Liver (tissue), 9 donors: ENCODE results near the gene LCE3E. TPM values are rescaled to one million over a fixed set of nuclear protein-coding genes. Genes with fewer than 3 reads are reported as not detected.
A peak's percentile ranks its signal among the peaks of the same experiment; 100 is the strongest.

Source experiments
- DNase-seq: peaks from one replicate; pipeline ENCODE4 v3.0.0-alpha.2; 2017; ENCODE audit warnings: low spot score
- H3K27ac ChIP-seq, 2 donors: one replicate each; pipeline ENCODE4 v1.7.0; 2013; ENCODE audit warnings: inconsistent platforms in 2 of 2, low read length in 2 of 2, control low read depth in 1 of 2, low read depth in 1 of 2, mild to moderate bottlenecking in 1 of 2
- H3K27me3 ChIP-seq, 4 donors: one replicate each; pipeline versions ENCODE4 v1.6.1 to v1.7.0; 2013; ENCODE audit warnings: low read length in 3 of 4, inconsistent platforms in 1 of 4, mild to moderate bottlenecking in 1 of 4, moderate library complexity in 1 of 4; ENCODE audit not compliant: control insufficient read depth in 4 of 4, insufficient read depth in 4 of 4
- H3K36me3 ChIP-seq, 4 donors: one replicate each; pipeline versions ENCODE4 v1.6.1 to v1.7.0; 2013; ENCODE audit warnings: low read length in 3 of 4, mild to moderate bottlenecking in 3 of 4, low read depth in 1 of 4, moderate library complexity in 1 of 4; ENCODE audit not compliant: control insufficient read depth in 4 of 4, insufficient read depth in 3 of 4
- H3K4me1 ChIP-seq, 4 donors: one replicate each; pipeline versions ENCODE4 v1.6.1 to v1.7.0; 2013; ENCODE audit warnings: low read length in 3 of 4, mild to moderate bottlenecking in 3 of 4, moderate library complexity in 1 of 4; ENCODE audit not compliant: control insufficient read depth in 4 of 4, insufficient read depth in 4 of 4
- H3K4me3 ChIP-seq, 3 donors: one replicate each; pipeline versions ENCODE4 v1.6.1 to v1.7.0; 2013; ENCODE audit warnings: low read length in 3 of 3, control low read depth in 1 of 3, low read depth in 1 of 3, mild to moderate bottlenecking in 1 of 3
- H3K9ac ChIP-seq, 2 donors: one replicate each; pipeline ENCODE4 v1.7.0; 2013; ENCODE audit warnings: low read length in 2 of 2, mild to moderate bottlenecking in 2 of 2, moderate library complexity in 2 of 2, control low read depth in 1 of 2, low read depth in 1 of 2
- H3K9me3 ChIP-seq, 4 donors: one replicate each; pipeline versions ENCODE4 v1.6.1 to v1.7.0; 2013; ENCODE audit warnings: low read length in 3 of 4; ENCODE audit not compliant: control insufficient read depth in 4 of 4
- CTCF ChIP-seq: fragments of 150-350 bp; IDR thresholded peaks from 2 replicates; pipeline ENCODE4 v1.5.1; 2017; ENCODE audit warnings: improper control_type of control experiment, low read depth, low read length; ENCODE audit not compliant: missing input control
- EGR1 ChIP-seq, 2 donors: IDR thresholded peaks; 2 replicates each; pipeline ENCODE4 v1.6.1; 2016 to 2018; ENCODE audit warnings: antibody characterized with exemption in 2 of 2, low read depth in 2 of 2
- FOXA1 ChIP-seq: IDR thresholded peaks from 2 replicates; pipeline ENCODE4 v1.6.1; 2016; ENCODE audit warnings: antibody characterized with exemption
- FOXA2 ChIP-seq: IDR thresholded peaks from 2 replicates; pipeline ENCODE4 v1.6.1; 2016; ENCODE audit warnings: antibody characterized with exemption
- GABPA ChIP-seq, 2 donors: IDR thresholded peaks in 1 of 2; conservative IDR thresholded peaks in 1 of 2; 2 replicates each; pipeline ENCODE4 v1.6.1; 2016; ENCODE audit warnings: antibody characterized with exemption in 2 of 2, mild to moderate bottlenecking in 1 of 2, moderate library complexity in 1 of 2
- HNF4A ChIP-seq, 2 donors: conservative IDR thresholded peaks; 2 replicates each; pipeline ENCODE4 v1.6.1; 2016; ENCODE audit warnings: antibody characterized with exemption in 2 of 2, mild to moderate bottlenecking in 2 of 2
- HNF4G ChIP-seq: IDR thresholded peaks from 2 replicates; pipeline ENCODE4 v1.6.1; 2016; ENCODE audit warnings: antibody characterized with exemption
- JUND ChIP-seq, 2 donors: IDR thresholded peaks; 2 replicates each; pipeline ENCODE4 v1.6.1; 2016; ENCODE audit warnings: antibody characterized with exemption in 2 of 2
- MAX ChIP-seq: IDR thresholded peaks from 2 replicates; pipeline ENCODE4 v1.6.1; 2016; ENCODE audit warnings: antibody characterized with exemption
- NR2F2 ChIP-seq: IDR thresholded peaks from 2 replicates; pipeline ENCODE4 v1.6.1; 2016; ENCODE audit warnings: antibody characterized with exemption
- RAD21 ChIP-seq, 2 donors: IDR thresholded peaks; 2 replicates each; pipeline ENCODE4 v1.6.1; 2016; ENCODE audit warnings: antibody characterized with exemption in 2 of 2, mild to moderate bottlenecking in 2 of 2
- REST ChIP-seq: IDR thresholded peaks from 2 replicates; pipeline ENCODE4 v1.6.1; 2016; ENCODE audit warnings: antibody characterized with exemption, mild to moderate bottlenecking
- RXRA ChIP-seq, 2 donors: IDR thresholded peaks; 2 replicates each; pipeline ENCODE4 v1.6.1; 2017 to 2018; ENCODE audit warnings: antibody characterized with exemption in 2 of 2, mild to moderate bottlenecking in 1 of 2
- SP1 ChIP-seq: IDR thresholded peaks from 2 replicates; pipeline ENCODE4 v1.6.1; 2018; ENCODE audit warnings: antibody characterized with exemption, mild to moderate bottlenecking
- TAF1 ChIP-seq: conservative IDR thresholded peaks from 2 replicates; pipeline ENCODE4 v1.6.1; 2016; ENCODE audit warnings: antibody characterized with exemption, mild to moderate bottlenecking
- YY1 ChIP-seq: IDR thresholded peaks from 2 replicates; pipeline ENCODE4 v1.6.1; 2016; ENCODE audit warnings: antibody characterized with exemption, mild to moderate bottlenecking
- WGBS: extraction: QIAGEN DNeasy Blood & Tissue Kit; methylation state at CpG from one replicate; pipeline ENCODE4 v1.1.7; 2013; 5-methylcytosine and 5-hydroxymethylcytosine counted together
- polyA plus RNA-seq, 2 donors: library from polyadenylated mRNA; stranded (reverse) in 1 of 2; unstranded in 1 of 2; fragments of 200-250 nt in 1 of 2; fragments of >200 nt in 1 of 2; fragmentation: Nextera tagmentation in 1 of 2; extraction: Ambion mirVana in 1 of 2; gene quantifications; one replicate each; pipeline versions ENCODE4 v1.2.1 to v1.2.3, GENCODE V29; 2013 to 2015
- total RNA-seq, 2 donors: library from RNA; depleted of rRNA; stranded (reverse); fragments of >200 nt; gene quantifications; one replicate each; pipeline ENCODE4 v1.2.3, GENCODE V29; 2014
- TF ChIP-seq, protein P1 (sequence below): IDR thresholded peaks from 2 replicates; pipeline ENCODE4 v1.6.1; 2016; ENCODE audit warnings: antibody characterized with exemption
- TF ChIP-seq, protein P2 (sequence below): IDR thresholded peaks from 2 replicates; pipeline ENCODE4 v1.6.1; 2016; ENCODE audit warnings: antibody characterized with exemption
- donor health status: healthy.
- donor health status: healthy.
- donor health status: healthy.
- donor health status: healthy.
- donor health status: healthy.

The LCE3E gene
- total and polyA plus RNA-seq, 4 donors: not detected

GRCh38 chr1:152596986-152597385, 30.4 kb upstream of the LCE3E start (continued):
- peak; percentile 30 for TF ChIP-seq MAX

GRCh38 chr1:152585586-152585985, 19.0 kb upstream of the LCE3E start:
- TF ChIP-seq GABPA (IDR thresholded peaks at IDR 0.05 in 1 of 2, conservative IDR thresholded peaks at IDR 0.05 in 1 of 2) (no peak), SP1 (no peak), FOXA1 (no peak), HNF4G (no peak), HNF4A (conservative IDR thresholded peaks at IDR 0.05) (no peak), YY1 (no peak), RAD21 (IDR thresholded peaks at IDR 0.05) (no peak)
- TF ChIP-seq, protein P1, sequence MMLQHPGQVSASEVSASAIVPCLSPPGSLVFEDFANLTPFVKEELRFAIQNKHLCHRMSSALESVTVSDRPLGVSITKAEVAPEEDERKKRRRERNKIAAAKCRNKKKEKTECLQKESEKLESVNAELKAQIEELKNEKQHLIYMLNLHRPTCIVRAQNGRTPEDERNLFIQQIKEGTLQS: no peak
- WGBS: 59% methylated on average over 1 of the region's 1 CpG
- no peaks in the 10 kb centered on the region for H3K4me1 ChIP-seq
- DNase-seq: no peak
- H3K36me3 ChIP-seq: no peaks in the 10 kb centered on the region
- H3K9ac ChIP-seq: no peak overlapping the region
- no peak overlapping the region for H3K4me3 ChIP-seq
- no peak overlapping the region for H3K27ac ChIP-seq
- no peaks in the 10 kb centered on the region for H3K9me3 ChIP-seq
- peaks cover 0 to under 1% (median 0%) of the 10 kb centered on the region in 4 donors for H3K27me3 ChIP-seq

GRCh38 chr1:152582647-152583046, 16.1 kb upstream of the LCE3E start:
- no peaks in the 10 kb centered on the region for H3K9me3 ChIP-seq
- H3K4me3 ChIP-seq: no peak overlapping the region
- H3K4me1 ChIP-seq: no peaks in the 10 kb centered on the region
- no peaks in the 10 kb centered on the region for H3K36me3 ChIP-seq
- peaks cover 0 to 14% (median 0%) of the 10 kb centered on the region in 4 donors for H3K27me3 ChIP-seq
- H3K27ac ChIP-seq: no peak overlapping the region
- TF ChIP-seq GABPA (IDR thresholded peaks at IDR 0.05 in 1 of 2, conservative IDR thresholded peaks at IDR 0.05 in 1 of 2) (no peak), EGR1 (IDR thresholded peaks at IDR 0.05; ENCODE audit: low read depth in 2 of 2) (no peak), RXRA (IDR thresholded peaks at IDR 0.05) (no peak), FOXA2 (no peak), JUND (IDR thresholded peaks at IDR 0.05) (no peak), NR2F2 (no peak), SP1 (no peak), FOXA1 (no peak), RAD21 (IDR thresholded peaks at IDR 0.05) (no peak), REST (no peak), YY1 (no peak), MAX (no peak), TAF1 (no peak), CTCF (no peak), HNF4A (conservative IDR thresholded peaks at IDR 0.05) (no peak), HNF4G (no peak)
- TF ChIP-seq, protein P1: no peak
- TF ChIP-seq, protein P2, sequence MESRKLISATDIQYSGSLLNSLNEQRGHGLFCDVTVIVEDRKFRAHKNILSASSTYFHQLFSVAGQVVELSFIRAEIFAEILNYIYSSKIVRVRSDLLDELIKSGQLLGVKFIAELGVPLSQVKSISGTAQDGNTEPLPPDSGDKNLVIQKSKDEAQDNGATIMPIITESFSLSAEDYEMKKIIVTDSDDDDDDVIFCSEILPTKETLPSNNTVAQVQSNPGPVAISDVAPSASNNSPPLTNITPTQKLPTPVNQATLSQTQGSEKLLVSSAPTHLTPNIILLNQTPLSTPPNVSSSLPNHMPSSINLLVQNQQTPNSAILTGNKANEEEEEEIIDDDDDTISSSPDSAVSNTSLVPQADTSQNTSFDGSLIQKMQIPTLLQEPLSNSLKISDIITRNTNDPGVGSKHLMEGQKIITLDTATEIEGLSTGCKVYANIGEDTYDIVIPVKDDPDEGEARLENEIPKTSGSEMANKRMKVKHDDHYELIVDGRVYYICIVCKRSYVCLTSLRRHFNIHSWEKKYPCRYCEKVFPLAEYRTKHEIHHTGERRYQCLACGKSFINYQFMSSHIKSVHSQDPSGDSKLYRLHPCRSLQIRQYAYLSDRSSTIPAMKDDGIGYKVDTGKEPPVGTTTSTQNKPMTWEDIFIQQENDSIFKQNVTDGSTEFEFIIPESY: no peak
- H3K9ac ChIP-seq: no peak overlapping the region
- no peak for DNase-seq
- 77% methylated on average over 1 of the region's 1 CpG for WGBS
